ENCODE results near the gene ZNF185.

- no peak for TF ChIP-seq MYC (IDR thresholded peaks at IDR 0.05; ENCODE audit: low read depth, low read length)
- TF ChIP-seq EZH2 (IDR thresholded peaks at IDR 0.05; ENCODE audit: borderline replicate concordance, low read depth, low read length, severe bottlenecking), result no peak
- TF ChIP-seq CTCF (IDR thresholded peaks at IDR 0.05; ENCODE audit: extremely low read depth in 1 of 2, insufficient read depth in 1 of 2, low read depth in 1 of 2, low read length in 2 of 2), result no peak
- no peak for TF ChIP-seq POLR2AphosphoS5 (IDR thresholded peaks at IDR 0.05; ENCODE audit: insufficient read depth, low read depth, low read length)
- no peak for TF ChIP-seq POLR2A (IDR thresholded peaks at IDR 0.05; ENCODE audit: low read depth, low read length)
- no peak for TF ChIP-seq GATA2 (IDR thresholded peaks at IDR 0.05; ENCODE audit: insufficient read depth, insufficient read length, low read depth, low read length)
Observed at GRCh38 chrX:152899111-152899873, 1.4 kb downstream of the ZNF185 start.

Data from endothelial cell of umbilical vein (primary cell).